ENCODE measurements around the gene TEX13C. TPM values are rescaled to one million over a fixed set of nuclear protein-coding genes. Genes with fewer than 3 reads are reported as not detected.
A peak's percentile ranks its signal among the peaks of the same experiment; 100 is the strongest.
"Not testable (repeated sequence)": the region's sequence is repeated elsewhere in the genome, so short reads cannot be mapped to it uniquely, and the experiment has no call there.

TEX13C gene
- polyA plus RNA-seq, 2 of the 4 experiments (the other 2 are of a cell fraction): not detected

- no peak for TF ChIP-seq SREBF2 (IDR thresholded peaks at IDR 0.05)
- TF ChIP-seq PBX3 (IDR thresholded peaks at IDR 0.05): no peak
- TF ChIP-seq HEYL (CRISPR knock-in tag; IDR thresholded peaks at IDR 0.05): no peak
Observed at GRCh38 chrX:125308653-125309052, 11.0 kb upstream of the TEX13C start (continued).

DNA sequence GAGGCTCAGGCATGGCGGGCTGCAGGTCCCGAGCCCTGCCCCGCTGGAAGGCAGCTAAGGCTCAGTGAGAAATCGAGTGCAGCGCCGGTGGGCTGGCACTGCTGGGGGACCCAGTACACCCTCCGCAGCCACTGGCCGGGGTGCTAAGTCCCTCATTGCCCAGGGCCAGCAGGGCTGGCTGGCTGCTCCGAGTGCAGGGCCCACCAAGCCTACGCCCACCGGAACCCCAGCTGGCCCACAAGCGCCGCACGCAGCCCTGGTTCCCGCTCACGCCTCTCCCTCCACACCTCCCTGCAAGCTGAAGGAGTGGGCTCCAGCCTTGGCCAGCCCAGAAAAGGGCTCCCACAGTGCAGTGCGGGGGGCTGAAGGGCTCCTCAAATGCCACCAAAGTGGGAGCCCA, 505 bp upstream of the TEX13C start:
- ATAC-seq; H3K27ac ChIP-seq; CTCF ChIA-PET; DNase-seq (ENCODE audit: low read depth in 1 of 2, low spot score in 1 of 2); FAIRE-seq; H3K4me2 ChIP-seq; H3K9me3 ChIP-seq; H3K4me1 ChIP-seq; H3K4me3 ChIP-seq; POLR2A ChIA-PET: not testable (repeated sequence)
- WGBS (ENCODE audit: missing lambda C conversion rate): no CpG with 5 or more reads among the region's 17 CpGs

DNA sequence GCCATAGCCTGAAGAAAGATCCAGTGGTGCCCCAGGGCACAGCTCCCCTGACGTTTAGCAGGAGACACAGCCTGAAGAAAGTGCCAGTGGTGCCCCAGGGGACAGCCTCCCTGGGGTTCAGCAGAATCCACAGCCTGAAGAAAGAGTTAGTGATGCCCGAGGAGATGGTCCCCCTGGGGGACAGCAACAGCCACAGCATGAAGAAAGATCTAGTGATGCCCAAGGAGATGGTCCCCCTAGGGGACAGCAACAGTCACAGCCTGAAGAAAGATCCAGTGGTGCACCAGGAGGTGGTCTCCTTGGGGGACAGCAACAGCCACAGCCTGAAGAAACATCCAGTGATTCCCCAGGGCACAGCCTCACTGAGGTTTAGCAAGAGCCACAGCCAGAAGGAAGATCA, 2.8 kb downstream of the TEX13C start:
- Histone ChIP-seq H3K4me3 (no peak overlapping the region), H3K4me2 (no peak overlapping the region), H3K27ac (no peak overlapping the region), H3K9me3 (no peaks in the 10 kb centered on the region), H3K4me1 (no peaks in the 10 kb centered on the region)
- ATAC-seq (no peak), FAIRE-seq (no peak), DNase-seq (ENCODE audit: low read depth in 1 of 2, low spot score in 1 of 2) (peak in 1 of 2 experiments; percentile 5)
- ChIA-PET CTCF (no interaction called here), POLR2A (no interaction called here)
- WGBS (ENCODE audit: missing lambda C conversion rate): no CpG with 5 or more reads among the region's 2 CpGs
- TF ChIP-seq, protein P1, sequence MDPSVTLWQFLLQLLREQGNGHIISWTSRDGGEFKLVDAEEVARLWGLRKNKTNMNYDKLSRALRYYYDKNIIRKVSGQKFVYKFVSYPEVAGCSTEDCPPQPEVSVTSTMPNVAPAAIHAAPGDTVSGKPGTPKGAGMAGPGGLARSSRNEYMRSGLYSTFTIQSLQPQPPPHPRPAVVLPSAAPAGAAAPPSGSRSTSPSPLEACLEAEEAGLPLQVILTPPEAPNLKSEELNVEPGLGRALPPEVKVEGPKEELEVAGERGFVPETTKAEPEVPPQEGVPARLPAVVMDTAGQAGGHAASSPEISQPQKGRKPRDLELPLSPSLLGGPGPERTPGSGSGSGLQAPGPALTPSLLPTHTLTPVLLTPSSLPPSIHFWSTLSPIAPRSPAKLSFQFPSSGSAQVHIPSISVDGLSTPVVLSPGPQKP (IDR thresholded peaks at IDR 0.05; ENCODE audit: low read depth, low read length): no peak
- TF ChIP-seq EP300 (IDR thresholded peaks at IDR 0.05) (no peak), PHF8 (IDR thresholded peaks at IDR 0.05; ENCODE audit: borderline replicate concordance, low read depth) (no peak), HMGXB4 (CRISPR knock-in tag; IDR thresholded peaks at IDR 0.05; ENCODE audit: borderline replicate concordance) (no peak), BHLHE40 (IDR thresholded peaks at IDR 0.05; ENCODE audit: low read depth, low read length) (no peak), NR3C1 (IDR thresholded peaks at IDR 0.05) (no peak), CBX8 (IDR thresholded peaks at IDR 0.05) (no peak), E2F6 (IDR thresholded peaks at IDR 0.05; ENCODE audit: borderline replicate concordance, low read depth) (no peak), FOXS1 (CRISPR knock-in tag; IDR thresholded peaks at IDR 0.05) (no peak)

GRCh38 chrX:125326599-125326998, 6.9 kb downstream of the TEX13C start:
- POLR2A ChIA-PET: no interaction called here
- DNase-seq (ENCODE audit: low read depth in 1 of 2, low spot score in 1 of 2): no peak
- Histone ChIP-seq H3K4me1 (0 out of 3 replicates have a peak, but pooled peaks cover 4% of the 10 kb centered on the region), H3K9me3 (no peaks in the 10 kb centered on the region), H3K4me3 (no peak overlapping the region), H3K27ac (no peak overlapping the region), H3K4me2 (no peak overlapping the region)
- FAIRE-seq: no peak
- CTCF ChIA-PET: no interaction called here
- ATAC-seq: no peak
- WGBS (ENCODE audit: missing lambda C conversion rate): 61% methylated on average over 3 of the region's 3 CpGs
- TF ChIP-seq TP53 (CRISPR knock-in tag; IDR thresholded peaks at IDR 0.05) (no peak), E2F6 (IDR thresholded peaks at IDR 0.05; ENCODE audit: borderline replicate concordance, low read depth) (no peak), MAFK (IDR thresholded peaks at IDR 0.05; ENCODE audit: partially characterized antibody) (no peak), ZFP36 (IDR thresholded peaks at IDR 0.05; ENCODE audit: borderline replicate concordance, partially characterized antibody) (no peak), MYC (IDR thresholded peaks at IDR 0.05; ENCODE audit: borderline replicate concordance, low read length) (no peak), ZC3H11A (IDR thresholded peaks at IDR 0.05) (no peak), FOSL2 (IDR thresholded peaks at IDR 0.05) (no peak), FOSL2 (CRISPR knock-in tag; IDR thresholded peaks at IDR 0.05) (no peak), CBX8 (IDR thresholded peaks at IDR 0.05) (no peak), TFCP2L1 (CRISPR knock-in tag; IDR thresholded peaks at IDR 0.05) (no peak), HDAC2 (IDR thresholded peaks at IDR 0.05) (no peak), RNF2 (IDR thresholded peaks at IDR 0.05; ENCODE audit: borderline replicate concordance, low read depth) (no peak), CHD4 (IDR thresholded peaks at IDR 0.05; ENCODE audit: borderline replicate concordance) (no peak), NR3C1 (IDR thresholded peaks at IDR 0.05) (no peak), ESRRA (IDR thresholded peaks at IDR 0.05; ENCODE audit: borderline replicate concordance, low read length) (no peak), CHD2 (IDR thresholded peaks at IDR 0.05; ENCODE audit: low read length, partially characterized antibody) (no peak), RCOR1 (IDR thresholded peaks at IDR 0.05; ENCODE audit: low read depth, low read length) (no peak), RFX5 (IDR thresholded peaks at IDR 0.05) (no peak)
- TF ChIP-seq, protein P2, sequence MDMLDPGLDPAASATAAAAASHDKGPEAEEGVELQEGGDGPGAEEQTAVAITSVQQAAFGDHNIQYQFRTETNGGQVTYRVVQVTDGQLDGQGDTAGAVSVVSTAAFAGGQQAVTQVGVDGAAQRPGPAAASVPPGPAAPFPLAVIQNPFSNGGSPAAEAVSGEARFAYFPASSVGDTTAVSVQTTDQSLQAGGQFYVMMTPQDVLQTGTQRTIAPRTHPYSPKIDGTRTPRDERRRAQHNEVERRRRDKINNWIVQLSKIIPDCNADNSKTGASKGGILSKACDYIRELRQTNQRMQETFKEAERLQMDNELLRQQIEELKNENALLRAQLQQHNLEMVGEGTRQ (IDR thresholded peaks at IDR 0.05): no peak
- TF ChIP-seq, protein P3, sequence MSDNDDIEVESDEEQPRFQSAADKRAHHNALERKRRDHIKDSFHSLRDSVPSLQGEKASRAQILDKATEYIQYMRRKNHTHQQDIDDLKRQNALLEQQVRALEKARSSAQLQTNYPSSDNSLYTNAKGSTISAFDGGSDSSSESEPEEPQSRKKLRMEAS (IDR thresholded peaks at IDR 0.05): no peak
